HEK293 (cell line): ENCODE data around the gene RNF215.

Source experiments
- CTCF ChIA-PET: fragments of 350-600 bp; formaldehyde crosslinking; extraction: SDS; loops from one replicate; lab custom pipeline; 2021; ENCODE audit warnings: antibody characterized with exemption; lab: Yijun Ruan, JAX
- POLR2A ChIA-PET: fragments of 300-600 bp; formaldehyde crosslinking; extraction: SDS; loops from one replicate; lab custom pipeline; 2020; ENCODE audit warnings: antibody characterized with exemption, inconsistent platforms; lab: Yijun Ruan, JAX
- H3K27ac ChIP-seq: fragments of 200-500 bp; sonication (Bioruptor generic); 2 replicates; pipeline ENCODE4 v1.5.1; 2014; ENCODE audit warnings: low read depth, low read length, control low read depth, inconsistent platforms; ENCODE audit errors: extremely low read depth
- H3K36me3 ChIP-seq, 2 experiments: fragments of 200-500 bp in 1 of 2; sonication (Bioruptor generic) in 1 of 2; 1 replicate in 1 of 2; 2 replicates in 1 of 2; pipeline ENCODE4 v1.5.1; 2014 to 2017; ENCODE audit warnings: inconsistent platforms in 2 of 2, low read length in 2 of 2; ENCODE audit not compliant: control insufficient read depth in 2 of 2, insufficient read depth in 1 of 2
- H3K4me1 ChIP-seq: fragments of 200-500 bp; sonication (Bioruptor generic); 2 replicates; pipeline ENCODE4 v1.5.1; 2014; ENCODE audit warnings: mild to moderate bottlenecking, low read length, inconsistent platforms; ENCODE audit not compliant: control insufficient read depth, insufficient read depth
- H3K4me3 ChIP-seq: 2 replicates; pipeline ENCODE4 v1.5.1; 2011; ENCODE audit warnings: low read depth, mild to moderate bottlenecking, control low read depth, low read length, moderate library complexity
- H3K9me3 ChIP-seq: fragments of 200-500 bp; sonication (Bioruptor generic); 2 replicates; pipeline ENCODE4 v1.5.1; 2014; ENCODE audit warnings: low read depth, low read length, inconsistent platforms; ENCODE audit not compliant: control insufficient read depth, insufficient read depth
- BCL11A ChIP-seq: fragments of 450-650 bp; formaldehyde crosslinking; IDR thresholded peaks from 2 replicates; pipeline ENCODE4 v1.5.1; 2016; ENCODE audit warnings: low read depth, missing biosample characterization, missing genetic modification characterization
- IKZF3 ChIP-seq: fragments of 450-650 bp; IDR thresholded peaks from 2 replicates; pipeline ENCODE4 v1.5.0; 2018; ENCODE audit warnings: missing biosample characterization, mild to moderate bottlenecking, missing genetic modification characterization, moderate library complexity
- KLF10 ChIP-seq: fragments of 450-650 bp; IDR thresholded peaks from 2 replicates; pipeline ENCODE4 v1.5.1; 2018; ENCODE audit warnings: missing biosample characterization, mild to moderate bottlenecking, missing genetic modification characterization
- KLF7 ChIP-seq: fragments of 450-650 bp; formaldehyde crosslinking; IDR thresholded peaks from 2 replicates; pipeline ENCODE4 v1.5.1; 2016; ENCODE audit warnings: missing biosample characterization, missing genetic modification characterization, borderline replicate concordance
- PRDM1 ChIP-seq: fragments of 450-650 bp; formaldehyde crosslinking; IDR thresholded peaks from 2 replicates; pipeline ENCODE4; 2016; ENCODE audit warnings: missing biosample characterization, missing genetic modification characterization
- PRDM2 ChIP-seq: fragments of 450-650 bp; formaldehyde crosslinking; IDR thresholded peaks from 2 replicates; pipeline ENCODE4 v1.5.1; 2016; ENCODE audit warnings: missing biosample characterization, missing genetic modification characterization, borderline replicate concordance
- SCRT2 ChIP-seq: fragments of 450-650 bp; formaldehyde crosslinking; IDR thresholded peaks from 2 replicates; pipeline ENCODE4 v1.5.1; 2016; ENCODE audit warnings: missing biosample characterization, missing genetic modification characterization
- ZBTB1 ChIP-seq: fragments of 450-650 bp; formaldehyde crosslinking; IDR thresholded peaks from 2 replicates; pipeline ENCODE4 v1.5.1; 2016; ENCODE audit warnings: missing biosample characterization, missing genetic modification characterization
- ZBTB17 ChIP-seq: fragments of 450-650 bp; formaldehyde crosslinking; IDR thresholded peaks from 2 replicates; pipeline ENCODE4 v1.5.1; 2016; ENCODE audit warnings: missing biosample characterization, missing genetic modification characterization
- ZBTB21 ChIP-seq: fragments of 450-650 bp; formaldehyde crosslinking; IDR thresholded peaks from 2 replicates; pipeline ENCODE4 v1.5.1; 2017; ENCODE audit warnings: missing biosample characterization, missing genetic modification characterization
- ZBTB8A ChIP-seq: fragments of 450-650 bp; formaldehyde crosslinking; IDR thresholded peaks from 2 replicates; pipeline ENCODE4 v1.5.1; 2016; ENCODE audit warnings: missing biosample characterization, missing genetic modification characterization
- ZEB2 ChIP-seq: fragments of 450-650 bp; formaldehyde crosslinking; IDR thresholded peaks from 2 replicates; pipeline ENCODE4 v1.5.1; 2016; ENCODE audit warnings: missing biosample characterization, missing genetic modification characterization
- ZNF2 ChIP-seq: fragments of 450-650 bp; formaldehyde crosslinking; IDR thresholded peaks from 2 replicates; pipeline ENCODE4 v1.5.1; 2016; ENCODE audit warnings: missing biosample characterization, missing genetic modification characterization
- ZNF223 ChIP-seq: fragments of 450-650 bp; formaldehyde crosslinking; IDR thresholded peaks from 2 replicates; pipeline ENCODE4 v1.5.1; 2016; ENCODE audit warnings: missing biosample characterization, missing genetic modification characterization
- ZNF335 ChIP-seq: fragments of 450-650 bp; formaldehyde crosslinking; conservative IDR thresholded peaks from 2 replicates; pipeline ENCODE4 v1.5.1; 2016; ENCODE audit warnings: missing biosample characterization, missing genetic modification characterization
- ZNF350 ChIP-seq: fragments of 450-650 bp; formaldehyde crosslinking; IDR thresholded peaks from 2 replicates; pipeline ENCODE4 v1.5.0; 2017; ENCODE audit warnings: missing biosample characterization, mild to moderate bottlenecking, missing genetic modification characterization
- ZNF423 ChIP-seq: fragments of 450-650 bp; formaldehyde crosslinking; IDR thresholded peaks from 2 replicates; pipeline ENCODE4 v1.5.1; 2016; ENCODE audit warnings: missing biosample characterization, missing genetic modification characterization
- ZNF488 ChIP-seq: fragments of 450-650 bp; formaldehyde crosslinking; IDR thresholded peaks from 2 replicates; pipeline ENCODE4 v1.5.1; 2016; ENCODE audit warnings: missing biosample characterization, missing genetic modification characterization
- ZNF544 ChIP-seq: fragments of 450-650 bp; formaldehyde crosslinking; IDR thresholded peaks from 2 replicates; pipeline ENCODE4 v1.5.0; 2017; ENCODE audit warnings: missing biosample characterization, missing genetic modification characterization
- ZNF561 ChIP-seq: fragments of 450-650 bp; IDR thresholded peaks from 2 replicates; pipeline ENCODE4 v1.5.1; 2018; ENCODE audit warnings: missing biosample characterization, missing genetic modification characterization, borderline replicate concordance
- ZNF670 ChIP-seq: fragments of 450-650 bp; formaldehyde crosslinking; IDR thresholded peaks from 2 replicates; pipeline ENCODE4 v1.5.1; 2016; ENCODE audit warnings: missing biosample characterization, missing genetic modification characterization, low read depth
- ZNF792 ChIP-seq: fragments of 450-650 bp; formaldehyde crosslinking; IDR thresholded peaks from 2 replicates; pipeline ENCODE4 v1.5.1; 2016; ENCODE audit warnings: missing biosample characterization, missing genetic modification characterization
- ZSCAN16 ChIP-seq: fragments of 450-650 bp; formaldehyde crosslinking; IDR thresholded peaks from 2 replicates; pipeline ENCODE4 v1.5.1; 2016; ENCODE audit warnings: missing biosample characterization, missing genetic modification characterization
- ZSCAN30 ChIP-seq: fragments of 450-650 bp; IDR thresholded peaks from 2 replicates; pipeline ENCODE4 v1.5.1; 2018; ENCODE audit warnings: missing biosample characterization, mild to moderate bottlenecking, missing genetic modification characterization, moderate library complexity
- TF ChIP-seq, protein P1 (sequence below): fragments of 450-650 bp; formaldehyde crosslinking; IDR thresholded peaks from 2 replicates; pipeline ENCODE4 v1.5.1; 2016; ENCODE audit warnings: missing biosample characterization, missing genetic modification characterization
- TF ChIP-seq, protein P2 (sequence below): fragments of 450-650 bp; formaldehyde crosslinking; IDR thresholded peaks from 2 replicates; pipeline ENCODE4 v1.5.1; 2017; ENCODE audit warnings: missing biosample characterization, missing genetic modification characterization
- TF ChIP-seq, protein P3 (sequence below): fragments of 450-650 bp; formaldehyde crosslinking; IDR thresholded peaks from 2 replicates; pipeline ENCODE4; 2016; ENCODE audit warnings: missing biosample characterization, missing genetic modification characterization

RNF215 gene

GRCh38 chr22:30356449-30357235, 30.6 kb downstream of the RNF215 start, which contains the start of the genes CCDC157 and SF3A1:
CCDC157 (plus strand) TSS chr22:30357007; CDS start chr22:30366001, 8,994 bp downstream.
SF3A1 (minus strand) TSS chr22:30356894; CDS start chr22:30356792, 102 bp downstream.
- Histone ChIP-seq H3K9me3 (no peaks in the 10 kb centered on the region), H3K27ac (peak within 1 kb of the TSS; percentile 82), H3K4me1 (peaks cover 5% of the 10 kb centered on the region; the same call in 1 of the 2 replicates), H3K4me3 (peak within 1 kb of the TSS; percentile 98), H3K36me3 (peaks cover 4 to 36% of the 10 kb centered on the region in 2 experiments)
- ChIA-PET POLR2A (interaction anchor here (0.6 to 2.1 kb wide), 34 partner anchors 9 to 936 kb away, joined by 3 to 40 read pairs (median 5); partner anchors contain the start of genes CASTOR1, RNF215, SEC14L2 and TBC1D10A), CTCF (interaction anchor here (0.5 to 1.7 kb wide), 6 partner anchors 29 to 270 kb away, joined by 3 to 5 read pairs (median 4); partner anchors contain the start of genes CASTOR1 and RNF215)
- TF ChIP-seq ZBTB1 (tag by site-specific recombination): no peak
- no peak for TF ChIP-seq ZNF223
- TF ChIP-seq ZNF350: no peak
- peak; percentile 92 for TF ChIP-seq ZBTB8A
- 0 out of 2 replicates have a peak, but pooled peaks have one; percentile 28 for TF ChIP-seq ZSCAN16 (tag by site-specific recombination)
- peak; percentile 86 for TF ChIP-seq ZBTB21
- peak; percentile 56; the same call in 1 of the 2 replicates for TF ChIP-seq ZSCAN30 (tag by site-specific recombination)
- TF ChIP-seq ZNF2: peak; percentile 85
- TF ChIP-seq, protein P1, sequence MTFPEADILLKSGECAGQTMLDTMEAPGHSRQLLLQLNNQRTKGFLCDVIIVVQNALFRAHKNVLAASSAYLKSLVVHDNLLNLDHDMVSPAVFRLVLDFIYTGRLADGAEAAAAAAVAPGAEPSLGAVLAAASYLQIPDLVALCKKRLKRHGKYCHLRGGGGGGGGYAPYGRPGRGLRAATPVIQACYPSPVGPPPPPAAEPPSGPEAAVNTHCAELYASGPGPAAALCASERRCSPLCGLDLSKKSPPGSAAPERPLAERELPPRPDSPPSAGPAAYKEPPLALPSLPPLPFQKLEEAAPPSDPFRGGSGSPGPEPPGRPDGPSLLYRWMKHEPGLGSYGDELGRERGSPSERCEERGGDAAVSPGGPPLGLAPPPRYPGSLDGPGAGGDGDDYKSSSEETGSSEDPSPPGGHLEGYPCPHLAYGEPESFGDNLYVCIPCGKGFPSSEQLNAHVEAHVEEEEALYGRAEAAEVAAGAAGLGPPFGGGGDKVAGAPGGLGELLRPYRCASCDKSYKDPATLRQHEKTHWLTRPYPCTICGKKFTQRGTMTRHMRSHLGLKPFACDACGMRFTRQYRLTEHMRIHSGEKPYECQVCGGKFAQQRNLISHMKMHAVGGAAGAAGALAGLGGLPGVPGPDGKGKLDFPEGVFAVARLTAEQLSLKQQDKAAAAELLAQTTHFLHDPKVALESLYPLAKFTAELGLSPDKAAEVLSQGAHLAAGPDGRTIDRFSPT (tag by site-specific recombination): peak; percentile 70
- TF ChIP-seq BCL11A (tag by site-specific recombination): no peak
- TF ChIP-seq ZNF544 (tag by site-specific recombination): no peak
- TF ChIP-seq ZBTB17 (tag by site-specific recombination): peak; percentile 77
- TF ChIP-seq ZNF561 (tag by site-specific recombination): peak; percentile 45; the same call in 1 of the 2 replicates
- TF ChIP-seq SCRT2 (tag by site-specific recombination): no peak
- TF ChIP-seq ZNF335 (tag by site-specific recombination): peak; percentile 84
- TF ChIP-seq KLF7: 0 out of 2 replicates have a peak, but pooled peaks have one; percentile 18
- TF ChIP-seq KLF10 (tag by site-specific recombination): peak; percentile 60; the same call in 1 of the 2 replicates
- TF ChIP-seq, protein P2, sequence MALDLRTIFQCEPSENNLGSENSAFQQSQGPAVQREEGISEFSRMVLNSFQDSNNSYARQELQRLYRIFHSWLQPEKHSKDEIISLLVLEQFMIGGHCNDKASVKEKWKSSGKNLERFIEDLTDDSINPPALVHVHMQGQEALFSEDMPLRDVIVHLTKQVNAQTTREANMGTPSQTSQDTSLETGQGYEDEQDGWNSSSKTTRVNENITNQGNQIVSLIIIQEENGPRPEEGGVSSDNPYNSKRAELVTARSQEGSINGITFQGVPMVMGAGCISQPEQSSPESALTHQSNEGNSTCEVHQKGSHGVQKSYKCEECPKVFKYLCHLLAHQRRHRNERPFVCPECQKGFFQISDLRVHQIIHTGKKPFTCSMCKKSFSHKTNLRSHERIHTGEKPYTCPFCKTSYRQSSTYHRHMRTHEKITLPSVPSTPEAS (tag by site-specific recombination): no peak
- TF ChIP-seq PRDM1: no peak
- TF ChIP-seq ZNF670 (tag by site-specific recombination): no peak
- TF ChIP-seq PRDM2: no peak
- TF ChIP-seq, protein P3, sequence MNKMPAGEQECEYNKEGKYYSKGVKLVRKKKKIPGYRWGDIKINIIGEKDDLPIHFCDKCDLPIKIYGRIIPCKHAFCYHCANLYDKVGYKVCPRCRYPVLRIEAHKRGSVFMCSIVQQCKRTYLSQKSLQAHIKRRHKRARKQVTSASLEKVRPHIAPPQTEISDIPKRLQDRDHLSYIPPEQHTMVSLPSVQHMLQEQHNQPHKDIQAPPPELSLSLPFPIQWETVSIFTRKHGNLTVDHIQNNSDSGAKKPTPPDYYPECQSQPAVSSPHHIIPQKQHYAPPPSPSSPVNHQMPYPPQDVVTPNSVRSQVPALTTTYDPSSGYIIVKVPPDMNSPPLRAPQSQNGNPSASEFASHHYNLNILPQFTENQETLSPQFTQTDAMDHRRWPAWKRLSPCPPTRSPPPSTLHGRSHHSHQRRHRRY (tag by site-specific recombination): no peak
- no peak for TF ChIP-seq IKZF3 (tag by site-specific recombination)
- peak; percentile 92 for TF ChIP-seq ZEB2 (tag by site-specific recombination)
- TF ChIP-seq ZNF792 (tag by site-specific recombination): no peak
- TF ChIP-seq ZNF488 (tag by site-specific recombination): no peak
- no peak for TF ChIP-seq ZNF423
